Right lobe of liver (tissue), 4 donors: ENCODE measurements around the gene TOMM34.

Experiments
- POLR2A ChIP-seq: fragments of 450-650 bp; IDR thresholded peaks from one replicate; pipeline ENCODE4 v1.6.1; 2017; ENCODE audit warnings: antibody characterized with exemption, mild to moderate bottlenecking
- TF ChIP-seq, protein P1 (sequence below), 4 donors: fragments of 200-600 bp in 3 of 4; fragments of 450-650 bp in 1 of 4; IDR thresholded peaks; one replicate each; pipeline versions ENCODE4 v1.5.1 to v1.8.0; 2016 to 2022; ENCODE audit warnings: antibody characterized with exemption in 4 of 4, mild to moderate bottlenecking in 2 of 4
- donor health status: DM: no; HTN: no; CAD: no.
- donor health status: DM: no; HTN: no; CAD: no.
- donor health status: DM: no; HTN: yes; CAD: no.

DNA sequence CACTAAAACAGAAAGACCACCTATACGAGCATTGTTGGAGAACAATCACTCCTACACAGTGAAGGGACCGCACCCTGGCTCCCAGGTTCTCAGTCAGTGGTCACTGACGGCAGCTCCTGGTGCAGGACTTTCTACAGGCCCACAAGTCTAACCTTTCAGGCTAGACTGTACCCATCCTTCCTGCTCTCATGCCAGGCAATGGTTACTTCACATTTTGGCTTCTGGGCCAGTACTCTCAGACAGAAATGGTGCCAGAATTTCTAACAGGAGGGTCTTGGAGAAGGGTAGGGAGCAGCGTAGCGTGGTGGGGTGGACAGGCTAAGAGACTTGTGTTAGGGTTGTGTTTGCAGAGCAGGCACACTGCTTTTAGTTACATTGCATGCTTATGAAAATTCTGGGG lies 12.1 kb downstream of the TOMM34 start:
- TF ChIP-seq, protein P1, sequence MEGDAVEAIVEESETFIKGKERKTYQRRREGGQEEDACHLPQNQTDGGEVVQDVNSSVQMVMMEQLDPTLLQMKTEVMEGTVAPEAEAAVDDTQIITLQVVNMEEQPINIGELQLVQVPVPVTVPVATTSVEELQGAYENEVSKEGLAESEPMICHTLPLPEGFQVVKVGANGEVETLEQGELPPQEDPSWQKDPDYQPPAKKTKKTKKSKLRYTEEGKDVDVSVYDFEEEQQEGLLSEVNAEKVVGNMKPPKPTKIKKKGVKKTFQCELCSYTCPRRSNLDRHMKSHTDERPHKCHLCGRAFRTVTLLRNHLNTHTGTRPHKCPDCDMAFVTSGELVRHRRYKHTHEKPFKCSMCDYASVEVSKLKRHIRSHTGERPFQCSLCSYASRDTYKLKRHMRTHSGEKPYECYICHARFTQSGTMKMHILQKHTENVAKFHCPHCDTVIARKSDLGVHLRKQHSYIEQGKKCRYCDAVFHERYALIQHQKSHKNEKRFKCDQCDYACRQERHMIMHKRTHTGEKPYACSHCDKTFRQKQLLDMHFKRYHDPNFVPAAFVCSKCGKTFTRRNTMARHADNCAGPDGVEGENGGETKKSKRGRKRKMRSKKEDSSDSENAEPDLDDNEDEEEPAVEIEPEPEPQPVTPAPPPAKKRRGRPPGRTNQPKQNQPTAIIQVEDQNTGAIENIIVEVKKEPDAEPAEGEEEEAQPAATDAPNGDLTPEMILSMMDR (IDR thresholded peaks at IDR 0.05): no peak
- no peak for TF ChIP-seq POLR2A
